ENCODE results near the gene CCN5.

GRCh38 chr20:44693627-44694026, 21.5 kb upstream of the CCN5 start:
- TF ChIP-seq, protein P1, sequence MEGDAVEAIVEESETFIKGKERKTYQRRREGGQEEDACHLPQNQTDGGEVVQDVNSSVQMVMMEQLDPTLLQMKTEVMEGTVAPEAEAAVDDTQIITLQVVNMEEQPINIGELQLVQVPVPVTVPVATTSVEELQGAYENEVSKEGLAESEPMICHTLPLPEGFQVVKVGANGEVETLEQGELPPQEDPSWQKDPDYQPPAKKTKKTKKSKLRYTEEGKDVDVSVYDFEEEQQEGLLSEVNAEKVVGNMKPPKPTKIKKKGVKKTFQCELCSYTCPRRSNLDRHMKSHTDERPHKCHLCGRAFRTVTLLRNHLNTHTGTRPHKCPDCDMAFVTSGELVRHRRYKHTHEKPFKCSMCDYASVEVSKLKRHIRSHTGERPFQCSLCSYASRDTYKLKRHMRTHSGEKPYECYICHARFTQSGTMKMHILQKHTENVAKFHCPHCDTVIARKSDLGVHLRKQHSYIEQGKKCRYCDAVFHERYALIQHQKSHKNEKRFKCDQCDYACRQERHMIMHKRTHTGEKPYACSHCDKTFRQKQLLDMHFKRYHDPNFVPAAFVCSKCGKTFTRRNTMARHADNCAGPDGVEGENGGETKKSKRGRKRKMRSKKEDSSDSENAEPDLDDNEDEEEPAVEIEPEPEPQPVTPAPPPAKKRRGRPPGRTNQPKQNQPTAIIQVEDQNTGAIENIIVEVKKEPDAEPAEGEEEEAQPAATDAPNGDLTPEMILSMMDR (IDR thresholded peaks at IDR 0.05), result no peak
- no peak for TF ChIP-seq POLR2A (IDR thresholded peaks at IDR 0.05)
